Left lung (tissue), 10 donors: ENCODE data around the gene PLK1. TPM values are rescaled to one million over a fixed set of nuclear protein-coding genes. Genes with fewer than 3 reads are reported as not detected.

Source experiments
- ATAC-seq: fragments of 200-7000 bp; cut with Tn5 transposase; one replicate; pipeline ENCODE4 v1.9.1; 2020; ENCODE audit warnings: moderate library complexity
- DNase-seq, 4 donors: peaks; one replicate each; pipeline ENCODE4 v3.0.0-alpha.2; 2013 to 2020
- H3K27ac ChIP-seq, 2 donors: fragments of 200-600 bp; sonication (generic) in 1 of 2; one replicate each; pipeline versions ENCODE4 v1.5.0 to v1.8.0; 2020 to 2021
- H3K27me3 ChIP-seq, 2 donors: fragments of 200-600 bp; sonication (generic) in 1 of 2; one replicate each; pipeline versions ENCODE4 v1.5.0 to v1.8.0; 2020 to 2021
- H3K36me3 ChIP-seq, 2 donors: fragments of 200-600 bp; sonication (generic) in 1 of 2; one replicate each; pipeline versions ENCODE4 v1.5.0 to v1.8.0; 2020 to 2021
- H3K4me1 ChIP-seq, 2 donors: fragments of 200-600 bp; one replicate each; pipeline ENCODE4 v1.8.0; 2021
- H3K4me3 ChIP-seq, 2 donors: fragments of 200-600 bp; sonication (generic) in 1 of 2; one replicate each; pipeline versions ENCODE4 v1.5.0 to v1.8.0; 2020 to 2021; ENCODE audit warnings: mild to moderate bottlenecking in 1 of 2
- H3K9me3 ChIP-seq, 2 donors: fragments of 200-600 bp; sonication (generic) in 1 of 2; one replicate each; pipeline versions ENCODE4 v1.5.0 to v1.8.0; 2020 to 2021
- intact Hi-C, 2 donors: fragments of 100-400 bp; cut with DNase I; formaldehyde crosslinking; loops; one replicate each; pipeline versions ENCODE4 v1.11.2 to v1.14.2; 2022
- polyA plus RNA-seq, 6 donors: library from polyadenylated mRNA; unstranded; fragments of 120-200 nt; gene quantifications; one replicate each; pipeline ENCODE4 v1.2.1, GENCODE V29; 2013; ENCODE audit not compliant: insufficient read length in 6 of 6
- total RNA-seq, 2 donors: library from RNA; stranded (reverse); fragmentation: NEBNext Ultra II Directional; extraction: Animal tissue kit (Norgen Biotek cat#: 25700); gene quantifications; one replicate each; pipeline ENCODE4 v1.2.1, GENCODE V29; 2021
- TF ChIP-seq, protein P1 (sequence below), 2 donors: fragments of 200-600 bp; sonication (generic) in 1 of 2; IDR thresholded peaks; one replicate each; pipeline versions ENCODE4 v1.5.0 to v1.8.0; 2021; ENCODE audit warnings: antibody characterized with exemption in 2 of 2
- donor health status: DM: no; HTN: yes; CAD: no.
- donor health status: DM: no; HTN: no; CAD: no.

The PLK1 gene
- total and polyA plus RNA-seq, 8 donors = 3.0 to 52.5 (median 22.6) TPM

DNA sequence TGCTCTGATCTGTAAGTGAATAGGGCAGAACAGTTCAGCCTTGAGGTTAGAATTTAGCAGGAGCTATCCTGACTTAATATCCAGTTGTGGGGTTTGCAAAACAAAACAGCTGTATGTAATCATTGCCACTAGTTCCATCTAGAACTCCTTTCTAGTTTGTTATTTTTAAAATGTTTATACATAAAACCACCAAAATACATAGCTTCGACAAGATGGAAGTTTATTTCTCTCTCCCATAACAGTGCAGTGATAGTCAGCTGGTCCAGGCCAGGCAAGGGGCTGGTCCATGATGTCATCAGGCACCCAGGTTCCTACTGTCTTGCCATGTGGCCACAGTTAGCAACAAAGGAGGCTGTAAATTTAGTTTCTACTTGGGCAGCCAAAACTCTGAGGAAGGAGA is 10.5 kb upstream of the PLK1 start:
- no peaks in the 10 kb centered on the region for H3K4me1 ChIP-seq
- intact Hi-C loops = no loop called here
- no peaks in the 10 kb centered on the region for H3K9me3 ChIP-seq
- ATAC-seq = peak; percentile 49
- H3K36me3 ChIP-seq = peaks cover 0 to 93% of the 10 kb centered on the region in 2 donors
- H3K27me3 ChIP-seq = no peaks in the 10 kb centered on the region
- H3K4me3 ChIP-seq = no peak overlapping the region
- peak in 2 of 4 donors; percentile 36 to 38 for DNase-seq
- TF ChIP-seq, protein P1, sequence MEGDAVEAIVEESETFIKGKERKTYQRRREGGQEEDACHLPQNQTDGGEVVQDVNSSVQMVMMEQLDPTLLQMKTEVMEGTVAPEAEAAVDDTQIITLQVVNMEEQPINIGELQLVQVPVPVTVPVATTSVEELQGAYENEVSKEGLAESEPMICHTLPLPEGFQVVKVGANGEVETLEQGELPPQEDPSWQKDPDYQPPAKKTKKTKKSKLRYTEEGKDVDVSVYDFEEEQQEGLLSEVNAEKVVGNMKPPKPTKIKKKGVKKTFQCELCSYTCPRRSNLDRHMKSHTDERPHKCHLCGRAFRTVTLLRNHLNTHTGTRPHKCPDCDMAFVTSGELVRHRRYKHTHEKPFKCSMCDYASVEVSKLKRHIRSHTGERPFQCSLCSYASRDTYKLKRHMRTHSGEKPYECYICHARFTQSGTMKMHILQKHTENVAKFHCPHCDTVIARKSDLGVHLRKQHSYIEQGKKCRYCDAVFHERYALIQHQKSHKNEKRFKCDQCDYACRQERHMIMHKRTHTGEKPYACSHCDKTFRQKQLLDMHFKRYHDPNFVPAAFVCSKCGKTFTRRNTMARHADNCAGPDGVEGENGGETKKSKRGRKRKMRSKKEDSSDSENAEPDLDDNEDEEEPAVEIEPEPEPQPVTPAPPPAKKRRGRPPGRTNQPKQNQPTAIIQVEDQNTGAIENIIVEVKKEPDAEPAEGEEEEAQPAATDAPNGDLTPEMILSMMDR (IDR thresholded peaks at IDR 0.05) = no peak
- no peak overlapping the region for H3K27ac ChIP-seq

DNA sequence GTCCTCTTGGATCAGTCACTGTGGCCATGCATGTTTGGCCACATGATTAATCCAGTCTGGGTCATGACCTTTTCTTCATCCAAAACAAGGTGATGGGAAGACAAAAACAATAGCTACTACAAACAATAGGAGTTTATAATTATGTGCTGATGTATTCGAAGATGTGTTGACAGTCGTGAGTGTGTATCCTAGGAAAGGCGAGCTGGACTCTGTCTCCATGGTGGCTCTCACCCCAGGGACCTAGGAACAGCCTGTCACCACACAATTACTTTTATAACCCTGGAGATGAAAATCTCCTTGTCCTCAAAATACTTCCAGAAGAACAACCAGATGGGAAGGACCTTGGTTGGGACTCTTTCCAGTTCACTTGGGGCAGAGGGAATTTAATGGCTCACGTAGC is 9.8 kb upstream of the PLK1 start:
- Histone ChIP-seq H3K9me3 (no peaks in the 10 kb centered on the region), H3K36me3 (peaks cover 0 to 86% of the 10 kb centered on the region in 2 donors), H3K4me1 (no peaks in the 10 kb centered on the region), H3K4me3 (no peak overlapping the region), H3K27me3 (no peaks in the 10 kb centered on the region), H3K27ac (no peak overlapping the region)
- TF ChIP-seq, protein P1 (IDR thresholded peaks at IDR 0.05) = no peak
- intact Hi-C loops = no loop called here
- ATAC-seq (no peak), DNase-seq (no peak)

DNA sequence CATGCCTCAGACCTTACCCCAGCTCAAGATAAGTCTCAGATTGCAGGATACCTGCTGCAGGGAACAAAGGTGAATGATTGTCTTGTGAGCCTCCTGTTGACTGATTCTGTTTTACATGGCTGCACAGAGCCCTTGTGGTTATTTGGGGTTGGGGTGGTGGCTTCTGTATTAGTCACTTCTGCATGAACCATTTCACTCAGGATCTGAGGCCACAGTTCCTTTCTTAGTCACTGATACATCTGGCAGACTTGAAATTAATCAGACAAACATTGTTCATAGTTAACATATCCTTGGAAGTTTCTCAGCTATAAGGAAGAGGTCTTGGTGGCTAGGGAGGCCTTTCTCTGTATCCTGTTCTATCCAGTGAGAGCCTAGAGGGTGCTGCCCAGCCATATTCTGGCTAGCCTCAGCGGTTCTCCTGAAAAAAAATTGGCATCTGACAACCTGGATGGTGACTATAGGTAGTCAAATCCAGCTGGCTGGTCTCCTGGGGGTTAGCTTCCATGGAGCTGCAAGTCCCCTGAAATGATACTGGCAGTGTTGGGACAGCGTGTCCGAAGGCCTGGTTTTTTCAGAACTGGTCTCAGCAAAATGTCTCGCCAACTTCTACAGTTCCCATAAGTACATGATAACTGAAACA is 8.4 kb upstream of the PLK1 start:
- no peak for DNase-seq
- Histone ChIP-seq H3K27me3 (no peaks in the 10 kb centered on the region), H3K4me3 (no peak overlapping the region), H3K27ac (no peak overlapping the region), H3K9me3 (no peaks in the 10 kb centered on the region), H3K36me3 (peaks cover 0 to 83% of the 10 kb centered on the region in 2 donors), H3K4me1 (no peaks in the 10 kb centered on the region)
- TF ChIP-seq, protein P1 (IDR thresholded peaks at IDR 0.05) = no peak
- intact Hi-C loops = no loop called here
- ATAC-seq = no peak

DNA sequence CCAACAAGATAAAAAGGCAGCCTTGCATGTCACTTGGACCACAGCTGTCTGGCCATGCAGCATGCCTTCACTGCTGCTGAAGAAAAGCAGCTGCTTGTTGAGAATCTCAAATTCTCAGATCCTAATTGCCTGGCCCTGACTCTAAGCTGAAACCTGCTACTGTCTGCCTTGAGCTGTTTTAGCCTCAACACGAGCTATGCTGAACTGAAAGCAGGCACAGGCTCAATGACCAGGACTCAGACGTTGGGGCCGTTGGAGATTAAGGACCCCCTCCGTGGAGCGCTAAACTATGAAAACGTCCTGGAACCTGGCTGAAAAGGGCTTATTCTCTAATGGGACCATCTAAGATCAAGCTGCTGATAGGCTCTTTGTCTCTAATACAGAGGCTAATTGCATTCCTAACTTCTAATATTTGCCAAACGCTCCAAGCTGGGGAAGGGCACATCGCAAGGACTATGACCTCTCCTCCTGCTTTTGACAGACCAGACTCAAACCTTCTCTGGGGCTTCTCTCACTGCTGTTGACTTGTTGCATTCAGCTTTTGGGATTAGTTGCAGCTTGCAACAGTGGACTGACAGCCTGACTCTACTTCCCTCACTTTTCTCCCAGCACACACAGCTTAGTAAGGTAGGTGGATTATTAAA is 4.6 kb upstream of the PLK1 start:
- no peak overlapping the region for H3K4me3 ChIP-seq
- H3K36me3 ChIP-seq = peaks cover 0 to 50% of the 10 kb centered on the region in 2 donors
- TF ChIP-seq, protein P1 (IDR thresholded peaks at IDR 0.05) = no peak
- H3K9me3 ChIP-seq = no peaks in the 10 kb centered on the region
- ATAC-seq = no peak
- peaks cover 7 to 11% of the 10 kb centered on the region in 2 donors for H3K4me1 ChIP-seq
- peak in 1 of 4 donors; percentile 44 for DNase-seq
- no peaks in the 10 kb centered on the region for H3K27me3 ChIP-seq
- H3K27ac ChIP-seq = no peak overlapping the region
- intact Hi-C loops = no loop called here

DNA sequence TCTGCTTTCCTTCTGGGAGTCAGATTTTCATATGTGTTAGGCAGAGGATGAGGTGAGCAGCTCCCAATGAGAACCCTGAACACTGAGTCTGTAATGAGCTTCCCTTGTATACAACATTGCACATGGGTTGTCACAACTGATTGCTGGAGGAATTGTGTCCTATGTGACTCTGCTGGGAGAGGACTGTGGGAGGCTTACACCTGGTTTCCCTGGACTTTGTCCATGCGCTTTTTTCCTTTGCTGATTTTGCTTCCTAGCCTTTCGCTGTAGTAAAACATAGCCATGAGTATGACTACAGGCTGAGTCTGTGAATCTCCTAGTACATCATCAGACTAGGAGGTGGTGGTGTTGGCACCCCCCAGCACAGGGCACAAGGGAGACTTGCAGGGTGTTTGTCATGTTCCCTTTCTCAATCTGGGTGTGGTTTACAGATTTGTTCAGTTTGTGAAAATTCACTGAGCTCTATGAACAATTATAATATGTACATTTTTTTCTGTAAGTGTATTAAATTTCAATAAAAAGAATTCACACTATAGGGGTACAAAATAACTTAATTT is 1.7 kb upstream of the PLK1 start:
- ATAC-seq = no peak

More for the DNA sequence above, 1.7 kb upstream of the PLK1 start:
- Histone ChIP-seq H3K9me3 (no peaks in the 10 kb centered on the region), H3K4me3 (no peak overlapping the region), H3K4me1 (peaks cover 12 to 29% of the 10 kb centered on the region in 2 donors), H3K27ac (no peak overlapping the region), H3K36me3 (peaks cover 0 to 35% of the 10 kb centered on the region in 2 donors), H3K27me3 (no peaks in the 10 kb centered on the region)
- intact Hi-C loops = no loop called here
- no peak for DNase-seq
- TF ChIP-seq, protein P1 (IDR thresholded peaks at IDR 0.05) = no peak
